RKO (cell line): ENCODE results near the gene DZIP1L.
"Not testable (repeated sequence)": the region's sequence is repeated elsewhere in the genome, so short reads cannot be mapped to it uniquely, and the experiment has no call there.

Experiments used
- DNase-seq: peaks from one replicate; pipeline ENCODE4 v3.0.0-alpha.2; 2016; ENCODE audit warnings: low spot score

DZIP1L gene

GRCh38 chr3:138113326-138113725 is 2.1 kb downstream of the DZIP1L start:
- DNase-seq: peak; percentile 48

GRCh38 chr3:138112362-138112761 is 3.0 kb downstream of the DZIP1L start:
- no peak for DNase-seq

GRCh38 chr3:138105598-138105997 is 9.8 kb downstream of the DZIP1L start:
- no peak for DNase-seq

GRCh38 chr3:138103466-138103865 is 11.9 kb downstream of the DZIP1L start:
- no peak for DNase-seq

- DNase-seq: not testable (repeated sequence)
Observed at GRCh38 chr3:138101351-138101940, 14.0 kb downstream of the DZIP1L start.

GRCh38 chr3:138099417-138099816 is 16.0 kb downstream of the DZIP1L start:
- DNase-seq: no peak

GRCh38 chr3:138097192-138098172 is 17.9 kb downstream of the DZIP1L start:
- no peak for DNase-seq

GRCh38 chr3:138093721-138094120 is 21.7 kb downstream of the DZIP1L start:
- no peak for DNase-seq

- no peak for DNase-seq
Observed at GRCh38 chr3:138092023-138092422, 23.4 kb downstream of the DZIP1L start.

GRCh38 chr3:138089091-138089490 is 26.3 kb downstream of the DZIP1L start:
- DNase-seq: peak; percentile 38

GRCh38 chr3:138085745-138086144 is 29.7 kb downstream of the DZIP1L start:
- not testable (repeated sequence) for DNase-seq

- DNase-seq: no peak
Observed at GRCh38 chr3:138084196-138084595, 31.2 kb downstream of the DZIP1L start.

GRCh38 chr3:138082992-138083386 is 32.4 kb downstream of the DZIP1L start:
- no peak for DNase-seq

- DNase-seq: no peak
Observed at GRCh38 chr3:138082085-138082991, 33.1 kb downstream of the DZIP1L start.

GRCh38 chr3:138081371-138082084 is 33.9 kb downstream of the DZIP1L start:
- DNase-seq: no peak

- DNase-seq: no peak
Observed at GRCh38 chr3:138079901-138080300, 35.5 kb downstream of the DZIP1L start.

GRCh38 chr3:138078901-138079344 is 36.5 kb downstream of the DZIP1L start:
- DNase-seq: peak; percentile 43

GRCh38 chr3:138078096-138078495 is 37.3 kb downstream of the DZIP1L start:
- DNase-seq: no peak

- no peak for DNase-seq
Observed at GRCh38 chr3:138072796-138073195, 42.6 kb downstream of the DZIP1L start.

GRCh38 chr3:138070006-138070405 is 45.4 kb downstream of the DZIP1L start:
- DNase-seq: no peak

- DNase-seq: peak; percentile 68
Observed at GRCh38 chr3:138068579-138069174, 46.7 kb downstream of the DZIP1L start.
